GM23338 (cell line): ENCODE measurements around the gene DOCK3. TPM values are rescaled to one million over a fixed set of nuclear protein-coding genes. Genes with fewer than 3 reads are reported as not detected.

Experiments used
- ATAC-seq: fragments of 200-7000 bp; cut with Tn5 transposase; 3 replicates; pipeline ENCODE4 v1.9.1; 2020
- DNase-seq: peaks from one replicate; pipeline ENCODE4 v3.0.0-alpha.2; 2015; ENCODE audit warnings: low spot score
- H2AFZ ChIP-seq: fragments of 200-600 bp; sonication (generic); 2 replicates; pipeline ENCODE4 v1.8.0; 2016; ENCODE audit warnings: antibody characterized with exemption, mild to moderate bottlenecking, moderate library complexity
- H3F3A ChIP-seq: fragments of 200-600 bp; sonication (generic); replicated peaks from 2 replicates; pipeline ENCODE4 v1.8.0; 2017; ENCODE audit warnings: antibody characterized with exemption, mixed run types, low read depth
- H3K27ac ChIP-seq: fragments of 200-600 bp; sonication (generic); 2 replicates; pipeline ENCODE4 v1.6.1; 2016; ENCODE audit warnings: low read depth
- H3K27me3 ChIP-seq: fragments of 200-600 bp; sonication (generic); 2 replicates; pipeline ENCODE4 v1.8.0; 2016; ENCODE audit warnings: mild to moderate bottlenecking, mixed run types, moderate library complexity; ENCODE audit not compliant: insufficient read depth
- H3K36me3 ChIP-seq: fragments of 200-600 bp; sonication (generic); 2 replicates; pipeline ENCODE4 v1.8.0; 2016; ENCODE audit warnings: mild to moderate bottlenecking; ENCODE audit not compliant: insufficient read depth
- H3K4me1 ChIP-seq: fragments of 200-600 bp; sonication (generic); 2 replicates; pipeline ENCODE4 v1.8.0; 2016; ENCODE audit warnings: mild to moderate bottlenecking, moderate library complexity; ENCODE audit not compliant: insufficient read depth
- H3K4me2 ChIP-seq: fragments of 200-600 bp; sonication (generic); 2 replicates; pipeline ENCODE4 v1.7.1; 2017; ENCODE audit warnings: mixed run types
- H3K4me3 ChIP-seq: fragments of 200-600 bp; sonication (generic); 2 replicates; pipeline ENCODE4 v1.6.1; 2016; ENCODE audit warnings: mixed run types
- H3K79me2 ChIP-seq: fragments of 200-600 bp; sonication (generic); replicated peaks from 2 replicates; pipeline ENCODE4 v1.8.0; 2017; ENCODE audit warnings: mild to moderate bottlenecking; ENCODE audit not compliant: insufficient read depth
- H3K9me2 ChIP-seq: fragments of 200-600 bp; sonication (generic); 2 replicates; pipeline ENCODE4 v1.8.0; 2017; ENCODE audit not compliant: insufficient read depth
- H4K20me1 ChIP-seq: fragments of 200-600 bp; sonication (generic); replicated peaks from 2 replicates; pipeline ENCODE4 v1.8.0; 2017; ENCODE audit warnings: mild to moderate bottlenecking; ENCODE audit not compliant: insufficient read depth
- H3K27ac Mint-ChIP-seq: 2 replicates; pipeline ENCODE4 v1.8.0; 2020; ENCODE audit warnings: inconsistent platforms, mild to moderate bottlenecking, moderate library complexity, mixed read lengths
- H3K27me3 Mint-ChIP-seq: 3 replicates; pipeline ENCODE4 v1.8.0; 2022; ENCODE audit warnings: low read depth, mild to moderate bottlenecking, moderate library complexity, mixed read lengths, inconsistent platforms; ENCODE audit not compliant: insufficient read depth, poor library complexity
- H3K36me3 Mint-ChIP-seq: 3 replicates; pipeline ENCODE4 v1.8.0; 2021; ENCODE audit warnings: low read depth, mild to moderate bottlenecking, inconsistent platforms, moderate library complexity, mixed read lengths
- H3K4me1 Mint-ChIP-seq: 3 replicates; pipeline ENCODE4 v1.8.0; 2020; ENCODE audit warnings: mild to moderate bottlenecking, inconsistent platforms, mixed read lengths
- H3K4me3 Mint-ChIP-seq: 3 replicates; pipeline ENCODE4 v1.8.0; 2021; ENCODE audit warnings: moderate library complexity, mild to moderate bottlenecking, inconsistent platforms, mixed read lengths
- H3K9me3 Mint-ChIP-seq: 3 replicates; pipeline ENCODE4 v1.8.0; 2020; ENCODE audit warnings: moderate library complexity, mild to moderate bottlenecking, inconsistent platforms, mixed read lengths
- CREB1 ChIP-seq: fragments of 250-450 bp; sonication (Bioruptor Pico); IDR thresholded peaks from 2 replicates; pipeline ENCODE4 v1.5.0; 2020; ENCODE audit warnings: low read depth, mild to moderate bottlenecking, moderate library complexity
- CTCF ChIP-seq, 2 experiments: fragments of 200-600 bp in 1 of 2; sonication (generic) in 1 of 2; conservative IDR thresholded peaks; 2 replicates each; pipeline versions ENCODE4 v1.5.1 to v1.6.1; 2016 to 2017; ENCODE audit warnings: antibody characterized with exemption in 2 of 2, low read depth in 2 of 2, mild to moderate bottlenecking in 2 of 2, moderate library complexity in 1 of 2
- EZH2 ChIP-seq: fragments of 200-600 bp; sonication (generic); IDR thresholded peaks from one replicate; pipeline ENCODE4 v1.8.0; 2017; ENCODE audit warnings: antibody characterized with exemption, mild to moderate bottlenecking, low read depth; ENCODE audit not compliant: unreplicated experiment
- EZH2phosphoT487 ChIP-seq: fragments of 200-600 bp; sonication (generic); IDR thresholded peaks from one replicate; pipeline ENCODE4 v1.8.1; 2018; ENCODE audit warnings: antibody characterized with exemption; ENCODE audit not compliant: unreplicated experiment
- JUNB ChIP-seq: IDR thresholded peaks from one replicate; pipeline ENCODE4 v1.6.1; 2016; ENCODE audit warnings: antibody characterized with exemption; ENCODE audit not compliant: unreplicated experiment
- NANOG ChIP-seq: IDR thresholded peaks from 2 replicates; pipeline ENCODE4 v1.6.1; 2016; ENCODE audit warnings: antibody characterized with exemption, borderline replicate concordance
- POLR2AphosphoS5 ChIP-seq: IDR thresholded peaks from 2 replicates; pipeline ENCODE4 v1.6.1; 2016; ENCODE audit warnings: antibody characterized with exemption, low read depth
- REST ChIP-seq: IDR thresholded peaks from one replicate; pipeline ENCODE4 v1.6.1; 2018; ENCODE audit warnings: antibody characterized with exemption; ENCODE audit not compliant: unreplicated experiment
- STAT1 ChIP-seq: IDR thresholded peaks from one replicate; pipeline ENCODE4 v1.6.1; 2016; ENCODE audit warnings: antibody characterized with exemption; ENCODE audit not compliant: unreplicated experiment
- ZNF114 ChIP-seq: fragments of 250-450 bp; sonication (Bioruptor Pico); IDR thresholded peaks from 2 replicates; pipeline ENCODE4 v1.5.0; 2020; ENCODE audit warnings: mild to moderate bottlenecking, moderate library complexity
- ZNF331 ChIP-seq: fragments of 250-450 bp; sonication (Bioruptor Pico); IDR thresholded peaks from 2 replicates; pipeline ENCODE4 v1.5.0; 2020; ENCODE audit warnings: low read depth, mild to moderate bottlenecking, moderate library complexity
- polyA plus RNA-seq: library from polyadenylated mRNA; unstranded; fragments of >200 nt; fragmentation: Nextera tagmentation; extraction: Ambion mirVana; gene quantifications from 2 replicates; pipeline ENCODE4 v1.2.1, GENCODE V29; 2016
- total RNA-seq: library from RNA; depleted of rRNA; stranded (reverse); fragments of >200 nt; shearing (Covaris generic); gene quantifications from 2 replicates; pipeline ENCODE4 v1.2.3, GENCODE V29; 2014
- TF ChIP-seq, protein P1 (sequence below): IDR thresholded peaks from 2 replicates; pipeline ENCODE4 v1.6.1; 2016; ENCODE audit warnings: antibody characterized with exemption
- TF ChIP-seq, protein P2 (sequence below): fragments of 250-450 bp; sonication (Bioruptor Pico); IDR thresholded peaks from 2 replicates; pipeline ENCODE4 v1.5.0; 2020; ENCODE audit warnings: mild to moderate bottlenecking, moderate library complexity

Gene DOCK3
- total and polyA plus RNA-seq, 2 experiments from 2014 or later, result 2.4 to 5.6 TPM

DNA sequence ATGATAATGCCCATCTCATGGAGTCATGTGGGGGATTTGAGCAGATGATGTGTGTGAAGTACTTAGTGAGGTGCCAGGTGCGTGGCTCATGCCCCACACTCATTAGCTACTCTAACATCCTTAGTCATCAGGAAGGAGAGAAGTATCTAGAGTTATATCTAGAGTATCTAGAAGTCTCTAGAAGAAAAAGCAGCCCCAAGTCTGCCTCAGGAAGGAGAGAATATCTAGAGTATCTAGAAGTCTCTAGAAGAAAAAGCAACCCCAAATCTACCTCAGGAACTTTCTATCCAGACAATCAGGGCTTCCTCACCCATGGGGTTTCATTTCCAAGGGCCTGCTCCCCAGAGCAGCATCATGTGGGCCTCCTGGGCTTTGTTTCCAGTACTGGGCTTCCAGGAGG, 24.7 kb upstream of the DOCK3 start:
- Histone ChIP-seq H3K27me3 (no peaks in the 10 kb centered on the region), H4K20me1 (no peaks in the 10 kb centered on the region), H3K4me2 (no peak overlapping the region), H3K79me2 (no peaks in the 10 kb centered on the region), H3K4me3 (no peak overlapping the region), H3K4me1 (peaks cover 13% of the 10 kb centered on the region), H3K27ac (no peak overlapping the region), H3K9me2 (no peaks in the 10 kb centered on the region), H2AFZ (no peak overlapping the region), H3F3A (0 out of 2 replicates have a peak, but pooled peaks cover 5% of the 10 kb centered on the region), H3K36me3 (no peaks in the 10 kb centered on the region)
- Mint-ChIP-seq H3K4me1 (peaks cover 29% of the 10 kb centered on the region), H3K36me3 (peaks cover 6% of the 10 kb centered on the region; the same call in 1 of the 3 replicates), H3K9me3 (no peaks in the 10 kb centered on the region), H3K27me3 (peaks cover 6% of the 10 kb centered on the region), H3K27ac (no peak overlapping the region), H3K4me3 (no peak overlapping the region)
- ATAC-seq (no peak), DNase-seq (no peak)
- TF ChIP-seq CTCF (conservative IDR thresholded peaks at IDR 0.05; ENCODE audit: low read depth in 2 of 2), result no peak
- TF ChIP-seq STAT1, result no peak
- no peak for TF ChIP-seq REST
- no peak for TF ChIP-seq POLR2AphosphoS5
- no peak for TF ChIP-seq CREB1 (CRISPR knock-in tag)
- TF ChIP-seq ZNF331, result no peak
- TF ChIP-seq, protein P1, sequence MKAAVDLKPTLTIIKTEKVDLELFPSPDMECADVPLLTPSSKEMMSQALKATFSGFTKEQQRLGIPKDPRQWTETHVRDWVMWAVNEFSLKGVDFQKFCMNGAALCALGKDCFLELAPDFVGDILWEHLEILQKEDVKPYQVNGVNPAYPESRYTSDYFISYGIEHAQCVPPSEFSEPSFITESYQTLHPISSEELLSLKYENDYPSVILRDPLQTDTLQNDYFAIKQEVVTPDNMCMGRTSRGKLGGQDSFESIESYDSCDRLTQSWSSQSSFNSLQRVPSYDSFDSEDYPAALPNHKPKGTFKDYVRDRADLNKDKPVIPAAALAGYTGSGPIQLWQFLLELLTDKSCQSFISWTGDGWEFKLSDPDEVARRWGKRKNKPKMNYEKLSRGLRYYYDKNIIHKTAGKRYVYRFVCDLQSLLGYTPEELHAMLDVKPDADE, result no peak
- TF ChIP-seq JUNB, result no peak
- TF ChIP-seq EZH2, result no peak
- TF ChIP-seq EZH2phosphoT487, result no peak
- TF ChIP-seq ZNF114 (CRISPR knock-in tag), result no peak
- TF ChIP-seq NANOG, result no peak
- TF ChIP-seq, protein P2, sequence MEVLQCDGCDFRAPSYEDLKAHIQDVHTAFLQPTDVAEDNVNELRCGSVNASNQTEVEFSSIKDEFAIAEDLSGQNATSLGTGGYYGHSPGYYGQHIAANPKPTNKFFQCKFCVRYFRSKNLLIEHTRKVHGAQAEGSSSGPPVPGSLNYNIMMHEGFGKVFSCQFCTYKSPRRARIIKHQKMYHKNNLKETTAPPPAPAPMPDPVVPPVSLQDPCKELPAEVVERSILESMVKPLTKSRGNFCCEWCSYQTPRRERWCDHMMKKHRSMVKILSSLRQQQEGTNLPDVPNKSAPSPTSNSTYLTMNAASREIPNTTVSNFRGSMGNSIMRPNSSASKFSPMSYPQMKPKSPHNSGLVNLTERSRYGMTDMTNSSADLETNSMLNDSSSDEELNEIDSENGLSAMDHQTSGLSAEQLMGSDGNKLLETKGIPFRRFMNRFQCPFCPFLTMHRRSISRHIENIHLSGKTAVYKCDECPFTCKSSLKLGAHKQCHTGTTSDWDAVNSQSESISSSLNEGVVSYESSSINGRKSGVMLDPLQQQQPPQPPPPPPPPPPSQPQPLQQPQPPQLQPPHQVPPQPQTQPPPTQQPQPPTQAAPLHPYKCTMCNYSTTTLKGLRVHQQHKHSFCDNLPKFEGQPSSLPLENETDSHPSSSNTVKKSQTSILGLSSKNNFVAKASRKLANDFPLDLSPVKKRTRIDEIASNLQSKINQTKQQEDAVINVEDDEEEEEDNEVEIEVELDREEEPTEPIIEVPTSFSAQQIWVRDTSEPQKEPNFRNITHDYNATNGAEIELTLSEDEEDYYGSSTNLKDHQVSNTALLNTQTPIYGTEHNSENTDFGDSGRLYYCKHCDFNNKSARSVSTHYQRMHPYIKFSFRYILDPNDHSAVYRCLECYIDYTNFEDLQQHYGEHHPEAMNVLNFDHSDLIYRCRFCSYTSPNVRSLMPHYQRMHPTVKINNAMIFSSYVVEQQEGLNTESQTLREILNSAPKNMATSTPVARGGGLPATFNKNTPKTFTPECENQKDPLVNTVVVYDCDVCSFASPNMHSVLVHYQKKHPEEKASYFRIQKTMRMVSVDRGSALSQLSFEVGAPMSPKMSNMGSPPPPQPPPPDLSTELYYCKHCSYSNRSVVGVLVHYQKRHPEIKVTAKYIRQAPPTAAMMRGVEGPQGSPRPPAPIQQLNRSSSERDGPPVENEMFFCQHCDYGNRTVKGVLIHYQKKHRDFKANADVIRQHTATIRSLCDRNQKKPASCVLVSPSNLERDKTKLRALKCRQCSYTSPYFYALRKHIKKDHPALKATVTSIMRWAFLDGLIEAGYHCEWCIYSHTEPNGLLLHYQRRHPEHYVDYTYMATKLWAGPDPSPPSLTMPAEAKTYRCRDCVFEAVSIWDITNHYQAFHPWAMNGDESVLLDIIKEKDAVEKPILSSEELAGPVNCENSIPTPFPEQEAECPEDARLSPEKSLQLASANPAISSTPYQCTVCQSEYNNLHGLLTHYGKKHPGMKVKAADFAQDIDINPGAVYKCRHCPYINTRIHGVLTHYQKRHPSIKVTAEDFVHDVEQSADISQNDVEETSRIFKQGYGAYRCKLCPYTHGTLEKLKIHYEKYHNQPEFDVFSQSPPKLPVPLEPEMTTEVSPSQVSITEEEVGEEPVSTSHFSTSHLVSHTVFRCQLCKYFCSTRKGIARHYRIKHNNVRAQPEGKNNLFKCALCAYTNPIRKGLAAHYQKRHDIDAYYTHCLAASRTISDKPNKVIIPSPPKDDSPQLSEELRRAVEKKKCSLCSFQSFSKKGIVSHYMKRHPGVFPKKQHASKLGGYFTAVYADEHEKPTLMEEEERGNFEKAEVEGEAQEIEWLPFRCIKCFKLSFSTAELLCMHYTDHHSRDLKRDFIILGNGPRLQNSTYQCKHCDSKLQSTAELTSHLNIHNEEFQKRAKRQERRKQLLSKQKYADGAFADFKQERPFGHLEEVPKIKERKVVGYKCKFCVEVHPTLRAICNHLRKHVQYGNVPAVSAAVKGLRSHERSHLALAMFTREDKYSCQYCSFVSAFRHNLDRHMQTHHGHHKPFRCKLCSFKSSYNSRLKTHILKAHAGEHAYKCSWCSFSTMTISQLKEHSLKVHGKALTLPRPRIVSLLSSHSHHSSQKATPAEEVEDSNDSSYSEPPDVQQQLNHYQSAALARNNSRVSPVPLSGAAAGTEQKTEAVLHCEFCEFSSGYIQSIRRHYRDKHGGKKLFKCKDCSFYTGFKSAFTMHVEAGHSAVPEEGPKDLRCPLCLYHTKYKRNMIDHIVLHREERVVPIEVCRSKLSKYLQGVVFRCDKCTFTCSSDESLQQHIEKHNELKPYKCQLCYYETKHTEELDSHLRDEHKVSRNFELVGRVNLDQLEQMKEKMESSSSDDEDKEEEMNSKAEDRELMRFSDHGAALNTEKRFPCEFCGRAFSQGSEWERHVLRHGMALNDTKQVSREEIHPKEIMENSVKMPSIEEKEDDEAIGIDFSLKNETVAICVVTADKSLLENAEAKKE (CRISPR knock-in tag), result no peak
